ENCODE data around the gene TMEM72.

TMEM72 gene

DNA sequence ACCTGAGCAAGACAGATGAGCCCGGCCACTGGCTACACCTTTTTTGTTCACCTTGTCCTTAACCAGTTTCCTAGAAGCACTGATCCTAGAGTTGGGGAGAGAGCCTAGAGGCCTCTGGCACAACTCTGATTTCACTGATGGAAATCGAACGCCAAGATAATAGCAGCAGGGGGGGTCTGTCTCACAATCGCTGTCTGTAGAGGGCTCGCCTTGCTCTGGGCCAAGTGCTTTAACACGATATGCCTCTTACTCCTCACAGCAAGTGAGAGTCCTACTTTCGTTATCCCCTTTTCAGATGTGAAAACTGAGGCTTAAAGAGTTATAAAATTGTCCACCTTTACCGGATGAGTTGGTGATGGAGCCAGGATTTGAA, 48.9 kb downstream of the TMEM72 start:
- TF ChIP-seq, protein P1, sequence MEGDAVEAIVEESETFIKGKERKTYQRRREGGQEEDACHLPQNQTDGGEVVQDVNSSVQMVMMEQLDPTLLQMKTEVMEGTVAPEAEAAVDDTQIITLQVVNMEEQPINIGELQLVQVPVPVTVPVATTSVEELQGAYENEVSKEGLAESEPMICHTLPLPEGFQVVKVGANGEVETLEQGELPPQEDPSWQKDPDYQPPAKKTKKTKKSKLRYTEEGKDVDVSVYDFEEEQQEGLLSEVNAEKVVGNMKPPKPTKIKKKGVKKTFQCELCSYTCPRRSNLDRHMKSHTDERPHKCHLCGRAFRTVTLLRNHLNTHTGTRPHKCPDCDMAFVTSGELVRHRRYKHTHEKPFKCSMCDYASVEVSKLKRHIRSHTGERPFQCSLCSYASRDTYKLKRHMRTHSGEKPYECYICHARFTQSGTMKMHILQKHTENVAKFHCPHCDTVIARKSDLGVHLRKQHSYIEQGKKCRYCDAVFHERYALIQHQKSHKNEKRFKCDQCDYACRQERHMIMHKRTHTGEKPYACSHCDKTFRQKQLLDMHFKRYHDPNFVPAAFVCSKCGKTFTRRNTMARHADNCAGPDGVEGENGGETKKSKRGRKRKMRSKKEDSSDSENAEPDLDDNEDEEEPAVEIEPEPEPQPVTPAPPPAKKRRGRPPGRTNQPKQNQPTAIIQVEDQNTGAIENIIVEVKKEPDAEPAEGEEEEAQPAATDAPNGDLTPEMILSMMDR (IDR thresholded peaks at IDR 0.05): no peak
- Histone ChIP-seq H3K79me2 (peaks cover 9% of the 10 kb centered on the region), H3K27me3 (ENCODE audit: control insufficient read depth, insufficient read depth, low read length) (no peaks in the 10 kb centered on the region), H2AFZ (peak overlapping the region; percentile 97), H3K27ac (peak overlapping the region; percentile 74), H3K4me2 (ENCODE audit: low read length) (peak overlapping the region; percentile 83), H3K9ac (no peak overlapping the region), H3K9me3 (ENCODE audit: control insufficient read depth, low read length) (no peaks in the 10 kb centered on the region), H3K36me3 (ENCODE audit: control insufficient read depth, insufficient read depth, low read length) (no peaks in the 10 kb centered on the region), H3K4me3 (ENCODE audit: low read depth, low read length) (peak overlapping the region; percentile 65), H3K4me1 (peaks cover 45% of the 10 kb centered on the region)

DNA sequence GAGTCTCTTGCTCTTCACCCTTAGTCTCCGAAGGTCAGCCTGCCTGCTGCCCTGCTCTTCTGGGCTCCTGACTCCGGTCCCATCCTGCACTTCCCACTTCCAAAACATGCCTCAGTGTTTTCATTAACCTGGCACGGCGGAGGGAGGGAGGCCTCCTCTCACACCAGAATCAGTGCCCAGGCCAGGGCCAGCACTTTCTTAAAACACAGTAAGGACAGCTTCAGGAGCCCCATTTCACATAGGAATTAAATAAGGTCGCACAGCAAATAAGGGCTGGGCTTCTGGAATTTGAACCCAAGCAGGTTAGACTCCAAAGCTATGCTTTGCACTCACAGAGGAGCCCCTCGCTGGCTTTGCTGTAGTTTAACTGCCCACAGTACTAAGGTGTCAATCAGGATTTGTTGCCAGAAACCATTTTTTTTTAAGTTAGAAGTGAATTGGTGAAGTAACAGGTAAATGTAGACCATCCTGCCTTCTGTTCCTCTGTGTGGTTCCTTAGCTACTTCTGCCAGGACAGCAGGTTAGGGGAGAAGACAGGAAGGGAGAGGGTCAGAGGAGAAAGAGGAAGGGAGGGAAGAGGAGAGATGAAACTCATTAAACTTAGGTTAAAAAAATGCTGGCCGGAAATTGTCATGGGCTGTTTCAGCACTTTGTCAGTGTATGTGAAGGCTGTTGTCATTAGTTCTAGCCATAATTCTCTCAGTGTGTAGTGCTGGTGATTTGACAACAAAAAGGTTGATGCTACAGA, 49.5 kb downstream of the TMEM72 start:
- TF ChIP-seq, protein P1 (IDR thresholded peaks at IDR 0.05): no peak
- H3K4me3 ChIP-seq (ENCODE audit: low read depth, low read length): peak overlapping the region; percentile 65
- no peaks in the 10 kb centered on the region for H3K36me3 ChIP-seq (ENCODE audit: control insufficient read depth, insufficient read depth, low read length)
- peak overlapping the region; percentile 97 for H2AFZ ChIP-seq
- H3K4me2 ChIP-seq (ENCODE audit: low read length): peak overlapping the region; percentile 83
- peaks cover 46% of the 10 kb centered on the region for H3K4me1 ChIP-seq
- H3K27ac ChIP-seq: peak overlapping the region; percentile 74
- H3K79me2 ChIP-seq: peaks cover 13% of the 10 kb centered on the region
- H3K9ac ChIP-seq: no peak overlapping the region
- no peaks in the 10 kb centered on the region for H3K27me3 ChIP-seq (ENCODE audit: control insufficient read depth, insufficient read depth, low read length)
- no peaks in the 10 kb centered on the region for H3K9me3 ChIP-seq (ENCODE audit: control insufficient read depth, low read length)

DNA sequence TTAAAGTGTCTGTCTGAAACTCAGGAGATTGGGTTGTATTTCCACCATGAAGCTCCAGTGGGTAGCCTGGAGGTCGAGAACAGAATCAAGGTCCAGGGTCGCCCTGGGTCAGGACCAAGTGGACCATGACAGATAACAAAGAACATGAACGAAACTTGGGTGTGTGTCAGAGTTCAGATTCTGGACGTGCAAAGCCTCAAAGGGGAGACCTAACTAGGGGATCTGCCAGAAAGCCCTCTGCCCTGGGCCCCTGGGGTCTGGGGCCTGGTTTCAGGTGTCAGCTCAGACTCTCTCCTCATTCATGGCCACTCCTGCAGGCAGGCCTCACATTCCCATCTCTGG, 50.1 kb downstream of the TMEM72 start:
- TF ChIP-seq, protein P1 (IDR thresholded peaks at IDR 0.05): no peak
- H3K27ac ChIP-seq: peak overlapping the region; percentile 1
- H3K4me2 ChIP-seq (ENCODE audit: low read length): no peak overlapping the region
- no peaks in the 10 kb centered on the region for H3K27me3 ChIP-seq (ENCODE audit: control insufficient read depth, insufficient read depth, low read length)
- H3K79me2 ChIP-seq: peaks cover 18% of the 10 kb centered on the region
- peaks cover 46% of the 10 kb centered on the region for H3K4me1 ChIP-seq
- H3K36me3 ChIP-seq (ENCODE audit: control insufficient read depth, insufficient read depth, low read length): no peaks in the 10 kb centered on the region
- no peaks in the 10 kb centered on the region for H3K9me3 ChIP-seq (ENCODE audit: control insufficient read depth, low read length)
- no peak overlapping the region for H3K9ac ChIP-seq
- no peak overlapping the region for H3K4me3 ChIP-seq (ENCODE audit: low read depth, low read length)
- no peak overlapping the region for H2AFZ ChIP-seq

DNA sequence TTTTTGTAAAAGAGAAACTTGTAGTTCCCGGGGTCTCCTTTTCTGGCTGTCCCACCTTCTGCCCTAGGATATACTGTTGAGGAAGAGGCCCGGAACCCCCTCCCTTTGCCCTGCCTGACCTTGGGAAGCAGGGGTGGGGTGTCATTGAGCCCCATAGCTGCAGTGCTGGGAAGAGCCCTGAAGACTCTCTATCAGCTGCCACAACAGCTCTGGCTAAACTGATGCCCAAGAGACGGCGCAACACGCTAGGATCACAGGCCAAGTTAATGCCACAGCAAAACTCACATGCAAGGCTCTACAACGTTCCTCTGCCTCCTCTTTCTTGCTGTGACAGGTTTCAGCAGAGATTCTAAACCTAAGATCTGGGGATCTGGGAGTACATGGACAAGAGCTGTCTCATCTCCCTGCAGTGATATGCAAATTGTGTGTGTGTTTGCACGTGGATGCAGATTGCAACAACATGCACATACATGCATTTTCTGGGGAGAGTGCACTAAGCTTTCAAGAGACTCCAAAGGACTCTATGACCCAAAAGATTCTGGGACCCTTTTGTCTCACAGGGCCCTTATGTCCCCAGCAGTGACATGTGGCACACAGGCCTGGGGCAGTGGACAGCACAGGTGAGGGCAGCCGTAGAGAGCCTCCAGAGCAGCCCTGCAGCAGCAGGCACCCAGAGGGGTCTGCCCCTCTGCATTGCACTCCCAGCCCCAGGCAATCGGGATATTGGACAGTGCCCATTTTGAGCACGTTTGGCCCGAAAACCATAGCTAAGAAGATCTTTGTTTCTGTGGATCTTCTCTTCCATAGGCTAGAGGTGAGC, 51.0 kb downstream of the TMEM72 start:
- Histone ChIP-seq H3K27ac (no peak overlapping the region), H3K4me1 (peaks cover 46% of the 10 kb centered on the region), H3K27me3 (ENCODE audit: control insufficient read depth, insufficient read depth, low read length) (no peaks in the 10 kb centered on the region), H2AFZ (no peak overlapping the region), H3K79me2 (peaks cover 25% of the 10 kb centered on the region), H3K9me3 (ENCODE audit: control insufficient read depth, low read length) (no peaks in the 10 kb centered on the region), H3K4me2 (ENCODE audit: low read length) (no peak overlapping the region), H3K4me3 (ENCODE audit: low read depth, low read length) (no peak overlapping the region), H3K9ac (no peak overlapping the region), H3K36me3 (ENCODE audit: control insufficient read depth, insufficient read depth, low read length) (no peaks in the 10 kb centered on the region)
- TF ChIP-seq, protein P1 (IDR thresholded peaks at IDR 0.05): no peak
